ENCODE measurements around the gene OBSCN.

DNA sequence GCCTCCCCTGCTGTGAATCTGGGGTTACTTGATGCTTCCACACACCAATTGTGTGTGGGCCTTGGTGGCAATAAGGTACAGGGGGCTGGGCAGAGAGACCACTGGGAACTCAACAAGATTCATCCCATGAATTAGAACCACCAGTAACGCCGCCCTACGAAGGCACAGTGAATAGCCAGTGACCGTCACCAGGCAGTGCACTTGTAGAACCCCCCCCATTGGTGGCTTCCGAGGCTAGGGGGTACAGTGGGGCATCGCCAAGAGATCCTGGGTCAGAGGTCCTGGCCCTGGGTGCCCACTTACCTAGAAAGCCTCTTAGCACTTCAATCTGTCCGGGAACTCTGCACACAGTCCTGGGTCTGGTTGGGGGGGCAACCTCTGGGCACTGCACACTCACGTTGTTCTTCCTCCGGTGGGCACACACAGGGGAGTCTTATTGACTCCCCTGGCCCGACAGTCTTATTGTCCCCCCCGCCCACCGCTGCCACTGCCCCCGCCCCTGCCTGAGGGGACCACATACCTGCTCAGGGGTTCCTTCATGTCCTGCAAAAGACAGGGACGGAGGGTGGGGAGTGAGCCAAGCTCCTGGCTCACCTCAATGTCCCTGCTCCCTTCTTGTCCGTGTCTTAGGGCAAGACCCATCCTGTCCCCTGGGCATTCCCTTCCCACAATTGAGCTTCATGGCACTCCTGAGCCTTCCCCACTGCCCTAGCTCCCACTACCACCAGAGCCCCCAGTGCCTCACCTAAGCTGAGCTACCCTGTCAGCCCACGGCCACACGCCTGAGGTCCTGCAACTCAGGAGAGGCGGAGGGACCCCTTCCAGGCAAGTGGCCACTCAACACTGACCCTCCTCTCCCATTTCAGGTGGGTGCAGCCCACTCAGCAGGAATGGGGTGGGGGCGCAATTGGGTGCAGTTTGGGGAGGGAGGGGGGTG, 201.3 kb downstream of the OBSCN start:
- TF ChIP-seq, protein P1, sequence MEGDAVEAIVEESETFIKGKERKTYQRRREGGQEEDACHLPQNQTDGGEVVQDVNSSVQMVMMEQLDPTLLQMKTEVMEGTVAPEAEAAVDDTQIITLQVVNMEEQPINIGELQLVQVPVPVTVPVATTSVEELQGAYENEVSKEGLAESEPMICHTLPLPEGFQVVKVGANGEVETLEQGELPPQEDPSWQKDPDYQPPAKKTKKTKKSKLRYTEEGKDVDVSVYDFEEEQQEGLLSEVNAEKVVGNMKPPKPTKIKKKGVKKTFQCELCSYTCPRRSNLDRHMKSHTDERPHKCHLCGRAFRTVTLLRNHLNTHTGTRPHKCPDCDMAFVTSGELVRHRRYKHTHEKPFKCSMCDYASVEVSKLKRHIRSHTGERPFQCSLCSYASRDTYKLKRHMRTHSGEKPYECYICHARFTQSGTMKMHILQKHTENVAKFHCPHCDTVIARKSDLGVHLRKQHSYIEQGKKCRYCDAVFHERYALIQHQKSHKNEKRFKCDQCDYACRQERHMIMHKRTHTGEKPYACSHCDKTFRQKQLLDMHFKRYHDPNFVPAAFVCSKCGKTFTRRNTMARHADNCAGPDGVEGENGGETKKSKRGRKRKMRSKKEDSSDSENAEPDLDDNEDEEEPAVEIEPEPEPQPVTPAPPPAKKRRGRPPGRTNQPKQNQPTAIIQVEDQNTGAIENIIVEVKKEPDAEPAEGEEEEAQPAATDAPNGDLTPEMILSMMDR (IDR thresholded peaks at IDR 0.05), result no peak
- no peak for TF ChIP-seq ZFX (IDR thresholded peaks at IDR 0.05; ENCODE audit: borderline replicate concordance)

Measured in 22Rv1 (cell line).